ENCODE data around the gene CDH23. TPM values are rescaled to one million over a fixed set of nuclear protein-coding genes. Genes with fewer than 3 reads are reported as not detected.

Gene CDH23
- total and polyA plus RNA-seq, 2 of the 8 experiments (the other 6 are each of a cell fraction or from before 2014, with no cell fraction given): 1.9 to 4.9 TPM

DNA sequence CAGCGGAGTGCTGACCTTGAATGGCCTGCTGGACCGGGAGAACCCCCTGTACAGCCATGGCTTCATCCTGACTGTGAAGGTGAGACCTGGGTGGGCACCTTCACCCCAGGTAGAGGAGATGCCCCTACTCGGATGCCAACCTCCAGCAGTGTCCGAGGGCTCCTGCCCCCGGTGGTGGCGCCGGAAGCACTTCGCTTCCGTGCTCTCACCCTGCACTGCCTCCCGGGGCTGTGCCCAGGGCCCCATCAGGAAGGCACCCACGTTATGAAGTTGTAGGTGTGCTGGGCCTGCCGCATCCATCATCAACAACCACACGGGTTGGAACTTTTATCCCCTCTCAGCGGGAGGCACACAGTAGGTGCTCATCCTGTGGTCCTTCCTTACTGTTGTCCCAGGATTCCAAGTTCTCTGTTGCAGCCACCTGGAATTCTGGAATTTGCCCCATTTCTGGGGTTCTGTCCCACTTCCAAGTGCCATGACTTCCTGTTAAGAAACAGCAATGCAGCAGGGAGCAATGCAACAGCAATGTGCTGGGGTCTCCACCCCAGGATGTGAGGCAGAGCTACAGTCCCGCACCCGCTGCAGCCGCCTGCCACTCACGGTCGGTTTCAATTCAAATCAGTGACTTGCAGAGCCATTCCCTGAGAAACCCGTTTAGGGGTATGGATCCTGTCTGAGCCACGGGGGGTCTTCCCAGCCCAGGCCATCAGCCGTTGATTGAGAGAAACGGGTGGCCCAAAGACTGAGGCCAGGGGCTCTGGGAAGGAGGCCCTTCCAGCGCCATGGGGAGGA, 219.0 kb downstream of the CDH23 start:
- Histone ChIP-seq H3K23me2 (ENCODE audit: low read depth, low read length) (peaks cover 2% of the 10 kb centered on the region; the same call in 1 of the 2 replicates), H3K79me2 (ENCODE audit: control insufficient read depth in 1 of 2, insufficient read depth in 2 of 2, low read length in 2 of 2) (no peaks in the 10 kb centered on the region), H2BK20ac (ENCODE audit: low read length) (no peak overlapping the region), H4K91ac (replicated peaks; ENCODE audit: insufficient read length, low read length) (no peak overlapping the region), H2AFZ (ENCODE audit: low read length) (no peak overlapping the region), H3K4me2 (ENCODE audit: insufficient read depth in 1 of 2, low read depth in 2 of 2, low read length in 2 of 2) (no peak overlapping the region), H4K20me1 (replicated peaks in 1 of 2; ENCODE audit: control insufficient read depth in 1 of 2, insufficient read depth in 2 of 2, low read length in 2 of 2) (no peaks in the 10 kb centered on the region), H4K8ac (ENCODE audit: extremely low read depth, insufficient read depth, low read length) (no peak overlapping the region), H3K56ac (replicated peaks; ENCODE audit: insufficient read length, low read depth, low read length) (no peak overlapping the region), H3K14ac (ENCODE audit: insufficient read length) (no peak overlapping the region), H3K36me3 (ENCODE audit: control insufficient read depth in 2 of 4, insufficient read depth in 4 of 4, low read length in 3 of 4) (no peaks in the 10 kb centered on the region), H3K27ac (ENCODE audit: low read depth, low read length) (no peak overlapping the region), H2BK5ac (ENCODE audit: low read depth, low read length) (no peak overlapping the region), H3K9me3 (ENCODE audit: insufficient read depth in 2 of 2, low read depth in 1 of 2, low read length in 1 of 2) (peaks cover 0 to 4% of the 10 kb centered on the region in 2 experiments; a peak in 1 of 4 replicates), H2AK5ac (ENCODE audit: low read depth, low read length) (0 out of 2 replicates have a peak overlapping the region, but pooled peaks have one; percentile 0), H3K9ac (replicated peaks in 1 of 4; ENCODE audit: extremely low read depth in 1 of 4, low read depth in 3 of 4, low read length in 3 of 4) (no peak overlapping the region), H3K4me1 (replicated peaks in 1 of 4; ENCODE audit: control insufficient read depth in 3 of 4, insufficient read depth in 4 of 4, low read length in 3 of 4) (peaks cover 5 to 16% (median 9%) of the 10 kb centered on the region in 4 experiments), H3K4ac (replicated peaks; ENCODE audit: insufficient read length, low read depth, low read length) (no peak overlapping the region), H3K23ac (ENCODE audit: insufficient read length) (no peak overlapping the region), H2BK15ac (ENCODE audit: low read length) (no peak overlapping the region), H3K4me3 (ENCODE audit: extremely low read depth in 1 of 4, insufficient read depth in 2 of 4, low read depth in 3 of 4, low read length in 4 of 4) (no peak overlapping the region), H2BK12ac (ENCODE audit: low read depth, low read length) (peak overlapping the region; percentile 60; the same call in 1 of the 2 replicates), H2BK120ac (replicated peaks; ENCODE audit: low read depth, low read length) (no peak overlapping the region), H3K79me1 (ENCODE audit: low read depth, low read length) (no peaks in the 10 kb centered on the region), H3K18ac (ENCODE audit: extremely low read depth, low read length) (no peak overlapping the region), H4K5ac (ENCODE audit: insufficient read length, low read depth, low read length) (no peak overlapping the region), H3K27me3 (replicated peaks in 1 of 4; ENCODE audit: control insufficient read depth in 3 of 4, extremely low read depth in 1 of 4, insufficient read depth in 3 of 4, low read length in 3 of 4) (no peaks in the 10 kb centered on the region; a peak in 1 of 7 replicates)
- ChIA-PET POLR2A (ENCODE audit: partially characterized antibody) (interaction anchor here (1.1 kb wide), 1 partner anchor 234 kb away, joined by 3 read pairs; no protein-coding TSS in a partner anchor), CTCF (ENCODE audit: partially characterized antibody) (interaction anchor here (1.1 to 8.0 kb wide), 5 partner anchors 9 to 140 kb away, joined by 3 to 71 read pairs (median 5); no protein-coding TSS in a partner anchor)
- TF ChIP-seq, protein P1, sequence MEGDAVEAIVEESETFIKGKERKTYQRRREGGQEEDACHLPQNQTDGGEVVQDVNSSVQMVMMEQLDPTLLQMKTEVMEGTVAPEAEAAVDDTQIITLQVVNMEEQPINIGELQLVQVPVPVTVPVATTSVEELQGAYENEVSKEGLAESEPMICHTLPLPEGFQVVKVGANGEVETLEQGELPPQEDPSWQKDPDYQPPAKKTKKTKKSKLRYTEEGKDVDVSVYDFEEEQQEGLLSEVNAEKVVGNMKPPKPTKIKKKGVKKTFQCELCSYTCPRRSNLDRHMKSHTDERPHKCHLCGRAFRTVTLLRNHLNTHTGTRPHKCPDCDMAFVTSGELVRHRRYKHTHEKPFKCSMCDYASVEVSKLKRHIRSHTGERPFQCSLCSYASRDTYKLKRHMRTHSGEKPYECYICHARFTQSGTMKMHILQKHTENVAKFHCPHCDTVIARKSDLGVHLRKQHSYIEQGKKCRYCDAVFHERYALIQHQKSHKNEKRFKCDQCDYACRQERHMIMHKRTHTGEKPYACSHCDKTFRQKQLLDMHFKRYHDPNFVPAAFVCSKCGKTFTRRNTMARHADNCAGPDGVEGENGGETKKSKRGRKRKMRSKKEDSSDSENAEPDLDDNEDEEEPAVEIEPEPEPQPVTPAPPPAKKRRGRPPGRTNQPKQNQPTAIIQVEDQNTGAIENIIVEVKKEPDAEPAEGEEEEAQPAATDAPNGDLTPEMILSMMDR (IDR thresholded peaks at IDR 0.05; ENCODE audit: control extremely low read depth in 1 of 3, insufficient read depth in 1 of 3, low read depth in 1 of 3, low read length in 3 of 3): peak in 1 of 3 experiments; percentile 13; a peak in 1 of 4 replicates
- no peak for TF ChIP-seq BRCA1 (IDR thresholded peaks at IDR 0.05; ENCODE audit: low read depth, low read length)
- FAIRE-seq (no peak), DNase-seq (ENCODE audit: low read depth in 1 of 2, low spot score in 2 of 2) (no peak)
- WGBS, 2 experiments (ENCODE audit: extremely low coverage in 1 of 2, insufficient coverage in 1 of 2, insufficient read length in 1 of 2, insufficient replicate concordance in 2 of 2, low coverage in 1 of 2, low lambda C conversion rate in 2 of 2, missing lambda C conversion rate in 1 of 2): 83% methylated on average over 24 of the region's 24 CpGs; no CpG with 5 or more reads in 1 of the 2 experiments
